Adipose tissue (tissue), 3 donors: Measurements from ENCODE around the gene TLCD1. TPM values are rescaled to one million over a fixed set of nuclear protein-coding genes. Genes with fewer than 3 reads are reported as not detected.

Experiments
- polyA plus RNA-seq, 3 donors: library from polyadenylated mRNA; stranded (reverse); fragments of 200-250 nt; gene quantifications; one replicate each; pipeline ENCODE4 v1.2.3, GENCODE V29; 2013
- donor health status: healthy with polysubstance abuse.
- donor health status: Bipolar disorder and iron deficiency.
- donor health status: healthy.

TLCD1 gene
- polyA plus RNA-seq, 3 donors: 2.4 to 11.7 (median 5.4) TPM

Other genes with a start within 250 kb of the TLCD1 start
- under 1 TPM in 2 of 3 donors, not detected in 1; 0.01 to 0.03 TPM for gene FOXN1, start 219.9 kb downstream of the TLCD1 start, polyA plus RNA-seq
- 10 to 100 TPM; 12.5 to 16.6 (median 15.0) TPM for gene UNC119, start 173.6 kb downstream of the TLCD1 start, polyA plus RNA-seq
- 10 to 100 TPM; 18.9 to 60.3 (median 24.8) TPM for gene PIGS, start 154.7 kb downstream of the TLCD1 start, polyA plus RNA-seq
- 10 to 100 TPM in 2 of 3 donors, 1 to 10 TPM in 1; 5.4 to 59.0 (median 23.8) TPM for gene ALDOC, start 149.3 kb downstream of the TLCD1 start, polyA plus RNA-seq
- 1 to 10 TPM; 1.5 to 3.3 (median 2.9) TPM for gene SPAG5, start 127.2 kb downstream of the TLCD1 start, polyA plus RNA-seq
- gene RSKR, start 112.0 kb downstream of the TLCD1 start, polyA plus RNA-seq: 1 to 10 TPM; 1.8 to 3.3 (median 2.9) TPM
- gene BLTP2, start 81.1 kb downstream of the TLCD1 start, polyA plus RNA-seq: 10 to 100 TPM; 19.6 to 42.6 (median 33.7) TPM
- 10 to 100 TPM; 31.0 to 45.5 (median 40.4) TPM for gene SDF2, start 64.3 kb downstream of the TLCD1 start, polyA plus RNA-seq
- gene SUPT6H, start 64.0 kb downstream of the TLCD1 start, polyA plus RNA-seq: 10 to 100 TPM; 16.3 to 33.9 (median 33.6) TPM
- gene PROCA1, start 14.3 kb downstream of the TLCD1 start, polyA plus RNA-seq: 1 to 10 TPM in 2 of 3 donors, under 1 TPM in 1; 0.35 to 2.9 (median 1.2) TPM
- 100 to 1,000 TPM in 1 of 3 donors, 10 to 100 TPM in 1, 1 to 10 TPM in 1; 7.9 to 125 (median 38.3) TPM for gene RAB34, start 8.4 kb downstream of the TLCD1 start, polyA plus RNA-seq
- gene RPL23A, start 6.2 kb downstream of the TLCD1 start, polyA plus RNA-seq: 1,000 to 10,000 TPM in 2 of 3 donors, 100 to 1,000 TPM in 1; 866 to 1,848 (median 1,584) TPM
- 1 to 10 TPM; 1.8 to 2.7 (median 1.9) TPM for gene NEK8, start 2.6 kb upstream of the TLCD1 start, polyA plus RNA-seq
- gene TRAF4, start 17.8 kb upstream of the TLCD1 start, polyA plus RNA-seq: 10 to 100 TPM; 10.9 to 22.7 (median 19.5) TPM
- 1 to 10 TPM; 4.9 to 9.2 (median 5.6) TPM for gene FAM222B, start 116.6 kb upstream of the TLCD1 start, polyA plus RNA-seq
- 10 to 100 TPM; 22.8 to 40.5 (median 34.1) TPM for gene ERAL1, start 128.8 kb upstream of the TLCD1 start, polyA plus RNA-seq
- gene FLOT2, start 171.5 kb upstream of the TLCD1 start, polyA plus RNA-seq: 100 to 1,000 TPM in 1 of 3 donors, 10 to 100 TPM in 2; 34.9 to 115 (median 76.6) TPM
- 1 to 10 TPM; 3.9 to 6.5 (median 5.3) TPM for gene DHRS13, start 176.8 kb upstream of the TLCD1 start, polyA plus RNA-seq
- 10 to 100 TPM; 13.5 to 17.2 (median 14.0) TPM for gene PHF12, start 225.3 kb upstream of the TLCD1 start, polyA plus RNA-seq